Parathyroid adenoma (tissue), 2 donors: Measurements from ENCODE around the gene RPP30.

Experiments
- H2AFZ ChIP-seq: fragments of 300-600 bp; sonication (generic); one replicate; pipeline ENCODE4 v1.7.0; 2017; ENCODE audit warnings: antibody characterized with exemption, mild to moderate bottlenecking
- H3K27ac ChIP-seq: fragments of 300-600 bp; sonication (generic); one replicate; pipeline ENCODE4 v1.7.0; 2017
- H3K27me3 ChIP-seq: fragments of 300-600 bp; sonication (generic); one replicate; pipeline ENCODE4 v1.7.0; 2017; ENCODE audit warnings: low read length; ENCODE audit not compliant: control insufficient read depth, insufficient read depth
- H3K36me3 ChIP-seq: fragments of 300-600 bp; sonication (generic); one replicate; pipeline ENCODE4 v1.7.0; 2017; ENCODE audit warnings: low read length; ENCODE audit not compliant: control insufficient read depth, insufficient read depth
- H3K4me1 ChIP-seq: fragments of 300-600 bp; sonication (generic); one replicate; pipeline ENCODE4 v1.7.0; 2017; ENCODE audit warnings: control low read depth
- H3K4me2 ChIP-seq: fragments of 300-600 bp; sonication (generic); one replicate; pipeline ENCODE4 v1.7.0; 2017; ENCODE audit warnings: low read length
- H3K4me3 ChIP-seq: fragments of 300-600 bp; sonication (generic); one replicate; pipeline ENCODE4 v1.7.0; 2017; ENCODE audit warnings: low read depth, low read length
- H3K79me2 ChIP-seq: fragments of 300-600 bp; sonication (generic); one replicate; pipeline ENCODE4 v1.7.0; 2017; ENCODE audit warnings: control low read depth
- H3K9ac ChIP-seq: fragments of 300-600 bp; sonication (generic); one replicate; pipeline ENCODE4 v1.7.0; 2017; ENCODE audit warnings: mild to moderate bottlenecking
- H3K9me3 ChIP-seq: fragments of 300-600 bp; sonication (generic); one replicate; pipeline ENCODE4 v1.7.0; 2017; ENCODE audit warnings: low read length; ENCODE audit not compliant: control insufficient read depth
- CTCF ChIP-seq: fragments of 300-600 bp; sonication (generic); IDR thresholded peaks from one replicate; pipeline ENCODE4 v1.7.0; 2017; ENCODE audit warnings: antibody characterized with exemption, mild to moderate bottlenecking
- donor health status: primary hyperparathyroidism.

RPP30 gene

GRCh38 chr10:90884431-90884830 lies 12.7 kb downstream of the RPP30 start:
- TF ChIP-seq CTCF: no peak
- Histone ChIP-seq H3K4me3 (no peak overlapping the region), H3K27ac (no peak overlapping the region), H3K9me3 (no peaks in the 10 kb centered on the region), H3K27me3 (no peaks in the 10 kb centered on the region), H3K9ac (no peak overlapping the region), H3K4me2 (no peak overlapping the region), H3K79me2 (no peaks in the 10 kb centered on the region), H3K36me3 (no peaks in the 10 kb centered on the region), H2AFZ (no peak overlapping the region), H3K4me1 (peaks cover 7% of the 10 kb centered on the region)

GRCh38 chr10:90885176-90885575 lies 13.4 kb downstream of the RPP30 start:
- Histone ChIP-seq H3K9ac (no peak overlapping the region), H3K36me3 (no peaks in the 10 kb centered on the region)
- no peak for TF ChIP-seq CTCF

DNA sequence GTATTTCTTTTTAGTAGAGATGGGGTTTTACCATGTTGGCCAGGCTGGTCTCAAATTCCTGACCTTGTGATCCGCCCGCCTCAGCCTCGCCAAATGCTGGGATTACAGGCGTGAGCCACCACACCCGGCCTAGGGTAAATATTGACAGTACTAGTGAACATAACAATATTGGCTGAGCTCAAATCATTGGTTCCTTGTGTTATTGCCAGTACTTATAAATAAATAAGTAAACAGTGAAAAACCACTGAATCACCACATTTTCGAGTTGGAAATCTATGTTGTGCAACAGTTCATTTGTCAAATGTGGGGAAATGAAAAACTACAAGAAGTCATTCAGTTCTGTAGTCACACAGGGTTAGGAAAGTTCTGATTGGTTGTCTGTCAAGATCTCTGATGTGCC lies 15.8 kb downstream of the RPP30 start:
- Histone ChIP-seq H3K79me2 (peaks cover 2% of the 10 kb centered on the region), H3K27me3 (no peaks in the 10 kb centered on the region), H3K9me3 (no peaks in the 10 kb centered on the region), H3K4me1 (peaks cover 7% of the 10 kb centered on the region), H3K4me2 (no peak overlapping the region), H3K27ac (no peak overlapping the region), H3K4me3 (no peak overlapping the region), H2AFZ (no peak overlapping the region), H3K36me3 (no peaks in the 10 kb centered on the region), H3K9ac (no peak overlapping the region)
- TF ChIP-seq CTCF: no peak

More at GRCh38 chr10:90885176-90885575, 13.4 kb downstream of the RPP30 start:
- H3K79me2 ChIP-seq: no peaks in the 10 kb centered on the region
- peaks cover 7% of the 10 kb centered on the region for H3K4me1 ChIP-seq
- no peak overlapping the region for H3K27ac ChIP-seq
- no peak overlapping the region for H2AFZ ChIP-seq
- H3K4me3 ChIP-seq: no peak overlapping the region
- H3K9me3 ChIP-seq: no peaks in the 10 kb centered on the region
- H3K4me2 ChIP-seq: no peak overlapping the region
- no peaks in the 10 kb centered on the region for H3K27me3 ChIP-seq

DNA sequence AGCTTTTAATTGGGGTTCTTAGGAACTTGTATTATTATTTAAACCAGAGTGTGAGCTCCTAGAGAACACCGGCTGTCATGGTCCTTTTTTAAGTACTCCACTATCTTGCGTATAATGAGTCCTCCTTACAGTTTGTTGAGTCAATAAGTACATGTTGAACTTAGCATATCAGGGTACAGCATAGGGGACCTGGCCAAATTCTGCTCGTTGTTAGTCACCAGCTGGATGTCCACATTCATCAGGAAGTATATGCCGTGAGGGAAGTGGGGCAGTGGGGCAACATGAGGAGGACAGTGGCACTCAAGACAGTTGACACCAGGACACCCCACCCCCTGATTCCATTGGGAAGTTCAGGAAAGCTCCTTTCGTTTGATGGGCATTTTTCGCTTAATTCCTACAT lies 16.6 kb downstream of the RPP30 start:
- Histone ChIP-seq H3K9me3 (no peaks in the 10 kb centered on the region), H3K36me3 (no peaks in the 10 kb centered on the region), H3K27ac (no peak overlapping the region), H3K27me3 (no peaks in the 10 kb centered on the region), H3K4me1 (peaks cover 7% of the 10 kb centered on the region), H3K4me2 (no peak overlapping the region), H3K9ac (no peak overlapping the region), H3K4me3 (no peak overlapping the region), H3K79me2 (peaks cover 2% of the 10 kb centered on the region), H2AFZ (no peak overlapping the region)
- no peak for TF ChIP-seq CTCF

DNA sequence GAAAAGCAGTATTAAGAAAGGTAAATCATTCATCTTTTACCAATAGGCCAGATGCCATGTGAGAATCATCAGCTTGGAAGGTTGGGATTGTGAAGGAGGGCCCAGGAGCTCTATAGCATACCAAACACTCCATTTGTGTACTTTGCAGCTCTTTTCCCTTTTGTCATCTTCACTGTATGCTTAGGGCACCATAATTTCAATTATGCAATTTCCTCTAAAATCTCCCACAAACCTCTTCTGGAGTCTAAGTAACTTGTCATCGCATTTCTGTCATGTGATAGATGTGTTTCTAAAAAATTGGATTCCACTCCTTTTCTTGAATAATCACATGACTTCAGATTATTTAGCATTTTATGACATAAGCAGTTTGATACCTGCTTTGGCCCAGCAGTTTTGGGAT lies 17.9 kb downstream of the RPP30 start:
- Histone ChIP-seq H3K4me1 (peaks cover 4% of the 10 kb centered on the region), H3K27me3 (no peaks in the 10 kb centered on the region), H3K9me3 (no peaks in the 10 kb centered on the region), H2AFZ (no peak overlapping the region), H3K27ac (no peak overlapping the region), H3K9ac (no peak overlapping the region), H3K4me2 (no peak overlapping the region), H3K79me2 (peaks cover 2% of the 10 kb centered on the region), H3K36me3 (no peaks in the 10 kb centered on the region), H3K4me3 (no peak overlapping the region)
- TF ChIP-seq CTCF: no peak
